MM.1S (cell line): Measurements from ENCODE around the gene SMIM35.

Experiments used
- DNase-seq: peaks from one replicate; pipeline ENCODE4 v3.0.0-alpha.2; 2015
- H2AFZ ChIP-seq: fragments of 300-600 bp; sonication (generic); 2 replicates; pipeline ENCODE4 v1.6.0; 2016; ENCODE audit warnings: antibody characterized with exemption, low read length
- H3F3A ChIP-seq: fragments of 300-600 bp; sonication (generic); 2 replicates; pipeline ENCODE4 v1.6.1; 2016; ENCODE audit warnings: mild to moderate bottlenecking, antibody characterized with exemption, low read length, moderate library complexity, mixed read lengths; ENCODE audit not compliant: insufficient read depth
- H3K27ac ChIP-seq: fragments of 300-600 bp; sonication (generic); 2 replicates; pipeline ENCODE4 v1.5.1; 2016; ENCODE audit warnings: mild to moderate bottlenecking, low read length
- H3K27me3 ChIP-seq: fragments of 300-600 bp; sonication (generic); replicated peaks from 2 replicates; pipeline ENCODE4 v1.6.0; 2016; ENCODE audit warnings: low read length; ENCODE audit not compliant: insufficient read depth
- H3K36me3 ChIP-seq: fragments of 300-600 bp; sonication (generic); replicated peaks from 2 replicates; pipeline ENCODE4 v1.6.1; 2016; ENCODE audit warnings: mild to moderate bottlenecking, low read length, mixed read lengths; ENCODE audit not compliant: insufficient read depth
- H3K4me1 ChIP-seq: fragments of 300-600 bp; sonication (generic); 2 replicates; pipeline ENCODE4 v1.6.1; 2016; ENCODE audit warnings: low read length, mixed read lengths
- H3K4me2 ChIP-seq: fragments of 300-600 bp; sonication (generic); 2 replicates; pipeline ENCODE4 v1.6.0; 2016; ENCODE audit warnings: low read depth, low read length
- H3K4me3 ChIP-seq: fragments of 300-600 bp; sonication (generic); 2 replicates; pipeline ENCODE4 v1.5.1; 2016; ENCODE audit warnings: low read length, mixed read lengths
- H3K79me2 ChIP-seq: fragments of 300-600 bp; sonication (generic); 2 replicates; pipeline ENCODE4 v1.6.1; 2016; ENCODE audit warnings: mixed run types, low read length, mixed read lengths
- H3K9ac ChIP-seq: fragments of 300-600 bp; sonication (generic); 2 replicates; pipeline ENCODE4 v1.6.1; 2016; ENCODE audit warnings: low read length, mixed read lengths
- H3K9me2 ChIP-seq: fragments of 300-600 bp; sonication (generic); replicated peaks from 2 replicates; pipeline ENCODE4 v1.6.1; 2016; ENCODE audit warnings: mild to moderate bottlenecking, low read length, mixed read lengths; ENCODE audit not compliant: insufficient read depth
- H3K9me3 ChIP-seq: fragments of 300-600 bp; sonication (generic); replicated peaks from 2 replicates; pipeline ENCODE4 v1.6.1; 2016; ENCODE audit warnings: mild to moderate bottlenecking, low read length, mixed read lengths; ENCODE audit not compliant: insufficient read depth
- H4K20me1 ChIP-seq: fragments of 300-600 bp; sonication (generic); 2 replicates; pipeline ENCODE4 v1.6.1; 2016; ENCODE audit warnings: mild to moderate bottlenecking, low read length, moderate library complexity, mixed read lengths; ENCODE audit not compliant: insufficient read depth
- CTCF ChIP-seq: fragments of 300-600 bp; sonication (generic); IDR thresholded peaks from 2 replicates; pipeline ENCODE4 v1.5.1; 2016; ENCODE audit warnings: antibody characterized with exemption, low read length, mixed read lengths
- EZH2 ChIP-seq: fragments of 300-600 bp; sonication (generic); optimal IDR thresholded peaks from 2 replicates; pipeline ENCODE3; 2017; ENCODE audit warnings: low read depth, mild to moderate bottlenecking, antibody characterized with exemption, low read length, mixed read lengths
- EZH2phosphoT487 ChIP-seq: fragments of 300-600 bp; sonication (generic); IDR thresholded peaks from 2 replicates; pipeline ENCODE4 v1.6.1; 2018; ENCODE audit warnings: antibody characterized with exemption, low read length

Gene SMIM35

GRCh38 chr11:118004543-118005223 is 82.1 kb downstream of the SMIM35 start:
- Histone ChIP-seq H3K4me2 (no peak overlapping the region), H3K79me2 (no peaks in the 10 kb centered on the region), H3K27ac (no peak overlapping the region), H3K36me3 (no peaks in the 10 kb centered on the region), H3K9me2 (no peaks in the 10 kb centered on the region), H3K27me3 (no peaks in the 10 kb centered on the region), H2AFZ (no peak overlapping the region), H3K4me1 (peaks cover 53% of the 10 kb centered on the region), H3K4me3 (no peak overlapping the region), H4K20me1 (no peaks in the 10 kb centered on the region), H3F3A (peaks cover 34% of the 10 kb centered on the region), H3K9me3 (no peaks in the 10 kb centered on the region), H3K9ac (no peak overlapping the region)
- DNase-seq = no peak
- no peak for TF ChIP-seq CTCF
- no peak for TF ChIP-seq EZH2phosphoT487
- TF ChIP-seq EZH2 = no peak

GRCh38 chr11:118003456-118003855 is 83.3 kb downstream of the SMIM35 start:
- Histone ChIP-seq H4K20me1 (no peaks in the 10 kb centered on the region), H3K4me1 (peaks cover 41% of the 10 kb centered on the region), H3K36me3 (no peaks in the 10 kb centered on the region; the same call in 1 of the 2 replicates), H3K9me2 (no peaks in the 10 kb centered on the region), H3K9me3 (no peaks in the 10 kb centered on the region), H3K27ac (no peak overlapping the region), H3K4me2 (no peak overlapping the region), H2AFZ (no peak overlapping the region), H3K9ac (no peak overlapping the region), H3F3A (peaks cover 23% of the 10 kb centered on the region), H3K79me2 (no peaks in the 10 kb centered on the region), H3K4me3 (no peak overlapping the region), H3K27me3 (no peaks in the 10 kb centered on the region)
- TF ChIP-seq EZH2 = no peak
- TF ChIP-seq EZH2phosphoT487 = no peak
- TF ChIP-seq CTCF = no peak
- no peak for DNase-seq

GRCh38 chr11:118002541-118003423 is 84.0 kb downstream of the SMIM35 start:
- peaks cover 16% of the 10 kb centered on the region for H3F3A ChIP-seq
- H3K27me3 ChIP-seq = no peaks in the 10 kb centered on the region
- no peak overlapping the region for H3K27ac ChIP-seq
- no peak overlapping the region for H3K9ac ChIP-seq
- no peak overlapping the region for H3K4me3 ChIP-seq
- no peaks in the 10 kb centered on the region for H3K9me3 ChIP-seq
- TF ChIP-seq EZH2 = no peak
- no peak for TF ChIP-seq CTCF
- no peak for TF ChIP-seq EZH2phosphoT487
- peaks cover 6% of the 10 kb centered on the region for H3K36me3 ChIP-seq
- no peak overlapping the region for H2AFZ ChIP-seq
- no peaks in the 10 kb centered on the region for H4K20me1 ChIP-seq
- no peaks in the 10 kb centered on the region for H3K79me2 ChIP-seq
- H3K4me1 ChIP-seq = peaks cover 38% of the 10 kb centered on the region
- no peak overlapping the region for H3K4me2 ChIP-seq
- no peak for DNase-seq
- no peaks in the 10 kb centered on the region for H3K9me2 ChIP-seq
